ENCODE measurements around the gene TSPAN9.

The TSPAN9 gene

DNA sequence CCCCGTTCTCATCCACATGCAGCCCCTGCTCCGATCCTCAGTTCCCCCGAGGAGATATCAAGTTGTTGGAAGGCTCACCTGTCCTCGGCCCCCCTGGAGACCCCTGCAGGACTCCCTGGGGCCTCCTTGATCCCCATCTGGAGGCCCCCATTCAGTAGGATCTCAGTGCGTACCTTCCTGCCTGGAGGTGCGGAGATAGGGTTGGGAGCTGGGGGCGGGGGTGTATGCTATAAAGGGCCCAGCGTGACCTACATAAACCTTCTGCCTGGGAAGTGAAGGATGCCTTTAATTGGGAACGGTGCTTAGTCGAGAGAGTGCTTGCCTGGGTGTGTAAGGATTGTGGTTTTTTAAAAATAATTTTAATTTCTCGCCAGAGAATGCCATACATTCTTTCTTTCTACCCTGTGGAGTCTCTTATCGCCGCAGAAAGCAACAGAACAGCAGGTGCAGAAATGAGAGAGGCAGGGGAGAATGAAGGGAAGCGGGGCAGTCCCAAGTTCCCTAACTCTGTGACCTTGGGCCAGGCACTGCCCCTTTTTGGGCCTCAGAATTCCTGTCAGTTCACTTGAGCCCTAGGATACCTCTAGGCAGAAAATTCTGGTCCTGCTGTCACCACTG lies 153.7 kb downstream of the TSPAN9 start:
- no peak for DNase-seq

DNA sequence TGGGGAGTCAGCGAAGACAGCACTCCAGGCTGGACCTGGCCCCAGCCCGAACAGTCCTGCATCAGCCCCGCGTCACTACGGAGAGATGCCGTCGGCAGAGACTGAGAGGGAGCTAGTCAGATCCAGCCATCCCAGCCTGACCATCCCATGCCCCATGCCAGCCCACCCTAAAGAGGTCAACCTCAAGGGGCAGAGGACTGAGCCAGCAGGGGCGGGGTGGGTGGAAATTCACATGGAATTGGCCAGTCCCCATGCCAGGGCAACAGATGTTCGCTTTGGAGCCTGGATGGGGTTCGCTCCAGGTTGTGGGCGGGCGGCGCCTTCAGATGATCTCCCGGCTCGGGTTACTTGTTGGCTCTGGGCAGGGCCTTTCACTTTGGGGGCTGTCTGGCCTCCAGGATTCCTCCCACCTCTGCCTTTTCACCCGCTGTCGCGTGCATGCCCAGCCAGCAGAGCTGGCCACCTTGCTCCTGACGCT lies 154.3 kb downstream of the TSPAN9 start:
- no peak for DNase-seq

DNA sequence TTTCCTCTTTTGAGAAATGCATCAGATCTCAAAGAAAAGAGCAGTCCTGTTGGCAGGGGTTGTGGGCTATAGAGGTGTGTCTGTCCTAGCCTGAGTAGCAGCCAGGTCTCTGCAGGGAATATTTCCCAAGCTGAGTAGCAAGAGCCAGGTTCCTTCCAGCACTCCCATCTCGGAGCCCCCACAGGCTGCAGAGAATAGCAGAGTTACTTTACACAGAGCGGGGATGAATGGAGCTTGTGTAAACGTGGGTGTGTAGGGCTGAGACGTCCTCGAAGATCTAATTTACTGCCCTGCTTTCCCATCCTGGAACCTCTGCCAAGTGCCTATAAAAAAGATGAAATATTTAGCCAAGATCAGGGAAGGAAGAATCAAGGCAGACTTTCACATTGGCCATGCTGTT lies 156.6 kb downstream of the TSPAN9 start:
- DNase-seq, result no peak

DNA sequence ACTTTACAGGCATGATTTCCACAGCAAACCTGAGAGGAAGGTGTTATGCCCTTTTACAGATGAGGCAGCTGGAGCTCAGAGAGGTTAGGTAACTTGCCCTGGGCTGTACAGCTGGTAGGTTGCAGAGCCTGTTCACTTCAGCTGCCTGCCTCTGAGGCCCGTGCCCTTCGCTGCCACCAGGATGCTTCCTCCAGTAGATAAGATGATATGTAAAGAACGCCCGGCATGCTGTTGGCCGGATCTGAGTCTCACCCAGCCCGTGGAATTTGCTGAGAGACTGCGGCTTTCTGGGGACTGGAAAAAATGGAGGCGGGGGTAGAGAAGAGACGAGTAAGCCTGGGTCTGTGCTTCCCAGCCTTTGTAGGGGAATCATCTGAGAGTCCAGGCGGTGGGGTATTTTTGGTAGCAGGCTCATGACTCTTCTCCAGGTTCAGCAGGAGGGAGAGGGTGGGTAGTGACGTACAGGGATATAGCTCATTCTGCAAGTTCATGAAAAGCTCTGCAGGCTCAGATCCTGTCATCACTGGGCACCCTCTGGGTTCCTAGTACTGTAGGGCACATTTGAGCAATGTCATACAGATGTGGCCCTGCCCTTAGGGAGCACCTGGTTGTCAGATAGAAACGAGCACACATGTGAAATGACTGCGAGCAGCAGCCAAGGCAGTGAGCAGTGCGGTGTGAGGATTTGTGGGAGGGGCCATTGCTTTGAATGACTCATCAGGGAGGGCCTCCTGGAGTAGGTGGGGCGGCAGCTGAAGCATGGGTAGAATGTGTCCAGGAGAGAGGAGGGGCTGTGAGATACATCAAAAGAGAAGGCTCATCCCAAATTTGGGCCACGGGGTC lies 159.4 kb downstream of the TSPAN9 start:
- no peak for DNase-seq

DNA sequence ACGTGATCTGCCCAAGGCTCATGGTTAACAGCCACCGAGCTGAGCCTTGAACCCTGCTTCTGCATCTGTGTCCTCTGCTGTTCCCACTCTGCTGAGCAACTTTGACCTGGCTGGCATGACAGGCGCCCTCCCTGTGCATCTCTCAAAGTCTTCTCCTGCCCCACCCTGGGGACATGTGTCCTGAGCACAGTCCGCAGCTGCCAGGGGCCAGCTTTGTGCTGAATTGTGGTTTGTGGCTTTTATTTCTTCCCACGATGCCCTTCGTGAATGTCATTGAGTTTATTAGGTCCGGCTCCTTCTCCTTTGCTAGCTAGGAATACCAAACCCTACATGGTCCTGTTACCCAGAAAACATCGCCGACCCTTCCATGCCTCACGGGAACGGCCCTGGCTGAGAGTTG lies 161.0 kb downstream of the TSPAN9 start:
- DNase-seq, result no peak

DNA sequence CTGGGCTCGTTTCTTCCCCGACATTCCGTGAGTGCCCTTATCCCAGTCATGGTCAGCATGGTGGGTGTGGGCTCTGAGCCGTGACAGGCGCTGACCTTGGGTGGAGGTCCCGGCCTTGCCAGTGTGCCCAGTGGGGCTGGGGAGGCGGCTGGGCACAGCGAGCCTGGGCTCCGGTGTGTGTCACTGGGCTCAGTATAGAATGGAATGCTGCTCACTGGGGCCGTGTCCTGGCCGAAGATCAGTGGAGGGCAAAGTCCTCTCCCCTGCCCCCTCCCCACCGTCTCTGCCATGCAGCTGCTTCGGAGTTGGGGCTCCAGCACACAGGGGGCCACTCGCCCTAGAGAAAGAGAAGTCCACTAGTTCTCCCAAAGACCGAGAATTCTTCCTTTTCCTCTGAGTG lies 164.4 kb downstream of the TSPAN9 start:
- DNase-seq, result no peak

DNA sequence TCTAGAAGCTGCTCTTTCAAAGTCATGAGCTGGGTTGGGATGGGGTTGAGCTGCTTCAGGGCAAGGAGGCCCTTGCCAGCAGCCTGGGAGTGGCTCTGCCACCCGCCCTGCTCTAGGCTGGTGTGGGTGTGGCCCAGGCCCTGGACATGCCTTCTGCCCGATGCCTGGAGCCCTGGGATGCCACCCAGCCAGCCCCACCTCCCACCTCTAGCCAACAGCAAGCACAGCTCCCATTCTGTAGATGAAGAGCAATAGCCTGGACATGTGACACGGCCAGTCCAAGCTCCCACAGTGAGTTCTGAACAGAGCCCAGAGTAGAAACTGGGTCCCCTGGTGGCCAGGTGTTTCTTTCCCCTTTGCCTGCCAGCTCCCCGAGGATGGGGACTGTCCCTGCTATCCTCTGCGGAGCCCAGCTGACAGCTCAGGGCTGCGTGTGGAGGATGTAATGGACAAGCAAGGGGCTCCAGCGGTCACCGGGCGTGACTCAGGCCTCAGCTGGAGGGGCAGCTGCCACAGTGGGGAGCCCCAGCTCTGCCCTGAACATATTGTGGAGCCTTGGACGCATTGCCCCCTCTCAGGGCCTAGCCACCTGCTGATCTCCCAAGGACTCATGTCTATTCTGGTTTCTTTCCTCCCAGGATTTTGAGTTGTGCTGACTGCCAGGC lies 165.2 kb downstream of the TSPAN9 start:
- no peak for DNase-seq

DNA sequence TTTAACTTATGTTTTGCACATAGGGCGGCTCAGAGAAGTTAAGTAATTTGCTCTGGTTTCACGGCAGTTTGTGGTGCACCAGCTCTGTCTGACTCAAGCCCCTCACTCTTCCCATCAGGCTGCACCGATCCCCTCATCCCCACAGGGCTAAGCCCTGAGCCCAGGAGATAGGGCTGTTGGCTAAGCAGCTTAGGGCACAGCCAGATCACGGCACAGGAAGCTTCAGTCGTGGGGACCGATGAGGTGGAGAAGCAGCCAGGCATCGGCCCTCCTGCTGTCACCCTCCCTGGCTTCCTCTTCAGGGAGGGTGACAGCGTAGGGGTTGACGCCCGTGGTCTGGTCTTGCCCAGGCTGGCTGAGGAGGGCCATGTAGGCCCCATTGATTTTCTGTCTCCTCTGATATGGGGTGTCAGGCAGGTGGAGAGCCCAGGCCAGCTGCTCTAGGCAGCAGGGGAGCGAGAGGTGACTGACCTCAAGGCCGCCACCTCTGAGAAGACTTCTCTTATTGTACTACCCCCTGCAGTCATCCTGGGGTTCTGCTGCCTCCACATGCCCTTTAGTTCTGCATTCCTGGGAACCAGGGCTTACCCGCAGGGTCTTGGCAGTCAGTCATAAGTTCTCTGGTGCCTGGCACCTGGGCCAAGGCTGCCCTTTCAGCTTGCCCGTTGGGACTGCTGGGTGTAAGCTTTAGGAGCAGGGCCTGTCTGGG lies 166.4 kb downstream of the TSPAN9 start:
- no peak for DNase-seq

DNA sequence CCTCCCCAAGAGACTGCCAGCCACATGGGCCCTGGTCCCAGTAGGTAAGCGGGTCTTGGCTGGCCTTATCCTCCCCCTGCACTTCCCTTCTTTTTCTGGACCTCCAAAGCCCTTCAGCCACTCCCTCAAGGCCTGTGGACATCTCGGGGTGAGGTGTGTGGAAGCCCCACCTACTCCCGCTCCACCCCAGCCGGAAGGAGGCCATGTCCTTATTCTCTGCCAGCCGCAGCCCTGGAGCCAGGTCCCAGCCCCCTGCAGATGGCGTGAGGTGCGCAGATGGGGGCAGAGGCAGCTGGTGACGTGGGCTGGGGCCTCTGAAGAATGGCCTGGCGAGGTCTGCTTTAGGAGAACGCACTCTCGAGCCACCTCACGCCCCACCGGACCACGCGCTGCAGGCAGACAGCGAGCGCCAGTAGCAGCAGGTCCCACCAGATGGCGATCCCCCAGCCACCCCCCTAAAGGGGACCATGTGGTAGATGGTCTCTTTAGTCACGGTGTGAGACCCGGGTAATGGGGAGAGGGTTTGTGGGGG lies 167.1 kb downstream of the TSPAN9 start:
- DNase-seq, result no peak

DNA sequence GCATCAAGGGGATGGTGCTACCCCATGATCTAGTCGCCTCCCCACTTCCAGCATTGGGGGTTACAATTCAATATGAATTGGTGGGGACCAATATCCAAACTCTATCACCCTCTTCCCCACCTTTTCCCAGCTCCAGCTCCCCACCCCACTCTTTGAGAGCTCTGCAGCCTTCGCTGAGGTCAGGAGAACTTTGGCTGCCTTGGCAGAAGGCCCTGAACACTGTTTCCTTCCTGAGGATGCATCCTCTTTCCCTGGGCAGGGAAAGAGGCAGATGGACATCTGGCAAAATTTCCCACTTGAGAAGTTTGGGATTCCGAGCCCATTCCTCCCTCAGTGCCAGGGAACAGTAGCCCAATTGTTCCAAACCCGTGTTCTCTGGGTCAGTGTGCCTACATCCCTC lies 169.1 kb downstream of the TSPAN9 start:
- DNase-seq, result no peak

DNA sequence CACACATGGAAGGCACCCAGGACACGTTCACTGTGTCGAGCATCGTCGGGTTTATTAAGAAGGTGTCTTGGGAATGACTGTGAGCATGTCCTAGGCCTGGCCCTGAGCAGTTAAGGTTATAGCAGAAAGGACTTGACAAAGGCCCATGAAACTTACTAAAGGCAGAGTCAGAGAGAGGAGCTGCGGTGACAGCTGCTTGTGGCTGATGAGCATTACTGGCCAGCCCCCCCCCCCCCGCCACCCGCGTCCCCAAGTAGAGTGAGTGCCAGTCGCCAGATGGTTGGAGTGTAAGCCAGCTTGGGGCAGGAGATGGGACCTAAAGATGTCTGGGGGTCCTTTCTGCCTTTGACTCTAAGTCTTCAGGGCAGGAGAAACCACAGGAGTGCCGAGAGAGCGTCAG lies 169.9 kb downstream of the TSPAN9 start:
- no peak for DNase-seq

DNA sequence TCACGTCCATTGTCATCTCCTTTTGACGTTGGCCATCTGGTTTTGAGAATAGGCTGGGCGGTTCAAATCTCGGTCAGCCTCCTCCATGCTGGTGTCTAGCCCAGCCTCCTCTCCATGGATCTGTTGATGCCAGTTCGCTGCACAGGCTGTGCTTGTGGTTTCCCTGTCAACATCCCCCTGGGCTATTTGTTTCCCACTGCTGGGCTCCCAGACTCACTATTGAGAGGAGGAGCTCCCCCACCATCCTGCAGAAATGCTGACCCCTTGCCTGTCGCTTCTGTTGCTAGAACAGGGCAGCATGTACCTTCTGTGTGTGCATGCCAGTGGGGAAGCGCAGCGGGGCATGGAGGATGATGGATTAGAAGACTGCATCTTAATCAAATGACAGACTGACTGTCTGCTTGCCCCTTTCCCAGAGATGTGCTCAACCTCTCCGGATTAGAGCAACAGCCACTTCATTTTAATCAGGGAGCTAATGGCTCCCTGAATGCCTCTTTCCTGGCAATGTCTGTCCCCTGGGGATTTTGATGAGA lies 170.5 kb downstream of the TSPAN9 start:
- DNase-seq, result no peak

DNA sequence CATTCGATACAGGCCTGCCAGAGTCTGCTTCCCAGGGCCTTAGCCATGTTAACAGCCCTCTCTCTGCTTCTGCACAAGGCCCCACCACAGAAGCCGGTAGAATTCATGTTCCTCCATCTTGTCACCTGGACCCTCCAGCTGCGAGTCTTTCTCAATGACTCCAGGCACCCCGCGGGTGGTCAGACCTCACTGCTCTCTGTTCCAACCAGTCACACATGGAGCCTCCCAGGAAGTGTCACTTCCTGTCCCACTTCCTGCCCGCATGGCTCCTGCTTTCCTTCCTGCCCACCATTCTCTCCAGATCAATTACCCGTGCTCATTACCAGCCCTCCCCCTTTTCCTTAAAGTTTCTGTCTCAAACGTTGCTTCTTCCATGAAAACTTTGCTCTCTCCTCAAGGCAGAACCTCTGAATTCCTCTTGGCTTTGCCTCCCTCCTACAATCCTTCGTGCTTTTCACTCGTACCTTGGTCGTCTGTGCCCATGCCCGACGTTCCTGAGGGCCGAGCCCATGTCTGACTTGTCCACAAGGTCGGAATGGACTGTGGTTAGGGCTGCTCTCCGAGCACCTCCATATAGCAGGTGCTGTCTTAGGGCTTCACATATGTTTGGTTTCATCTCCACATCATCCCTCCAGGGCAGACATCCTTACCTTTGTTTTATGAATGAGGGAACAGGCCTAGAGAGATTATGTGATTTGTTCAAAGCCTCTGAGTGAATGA lies 172.1 kb downstream of the TSPAN9 start:
- DNase-seq, result no peak

DNA sequence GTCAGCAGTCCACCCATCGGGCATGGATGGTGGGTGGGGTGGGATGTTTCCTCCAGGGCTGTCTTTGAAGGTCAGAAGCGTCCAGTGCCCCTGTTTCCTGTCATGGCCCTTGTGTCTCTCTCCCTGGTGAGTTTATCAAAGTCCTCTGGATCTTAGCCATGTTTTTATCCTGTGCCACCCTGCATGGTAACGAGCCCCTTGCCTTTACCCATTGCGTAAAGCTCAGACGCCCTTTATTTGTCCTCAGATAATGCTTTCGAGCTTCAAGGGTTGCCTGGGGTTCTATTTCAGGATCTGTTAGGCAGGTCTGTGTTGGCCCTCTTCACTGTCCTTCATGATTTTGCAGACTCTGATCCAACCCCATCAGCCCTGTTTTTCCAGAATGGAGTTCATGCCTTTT lies 172.9 kb downstream of the TSPAN9 start:
- no peak for DNase-seq

DNA sequence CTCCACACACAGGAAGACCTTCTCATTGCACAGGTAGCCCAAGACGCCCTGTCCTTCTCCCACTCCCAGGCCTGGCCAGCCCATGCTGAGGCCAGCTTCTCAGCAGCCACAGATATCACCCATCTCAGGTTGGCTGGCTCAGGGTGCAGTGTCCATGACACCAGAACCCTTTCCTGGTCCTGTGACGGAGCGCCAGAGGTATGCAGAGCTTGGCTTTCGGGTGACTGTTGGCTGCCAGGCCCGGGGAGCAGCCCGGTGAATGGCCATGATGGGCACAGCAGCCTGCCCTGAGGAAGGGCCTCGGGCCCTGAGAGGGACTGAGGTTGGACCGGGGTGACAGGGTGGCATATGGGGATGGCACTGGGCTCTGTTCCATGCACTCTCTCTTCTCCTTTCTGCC lies 173.4 kb downstream of the TSPAN9 start:
- DNase-seq, result no peak

DNA sequence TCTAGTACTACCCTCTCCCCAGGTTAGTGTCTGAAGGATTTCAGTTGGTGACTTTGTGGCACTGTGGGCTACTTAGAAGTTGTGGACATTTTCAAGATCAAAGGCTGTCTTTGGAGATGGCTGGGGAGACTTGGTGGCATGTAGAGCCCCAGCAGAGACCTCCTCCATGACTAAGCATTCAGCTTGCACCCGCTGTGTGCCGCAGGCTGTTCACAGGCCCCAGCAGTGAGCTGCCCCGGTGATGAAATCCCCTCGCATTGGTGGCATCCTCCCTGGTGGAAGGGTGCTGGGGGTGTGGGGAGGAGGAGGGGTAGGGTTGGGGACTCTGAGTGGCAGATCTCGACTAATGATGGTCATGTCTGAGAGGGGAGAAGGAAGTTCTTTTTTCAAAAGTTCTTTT lies 173.9 kb downstream of the TSPAN9 start:
- no peak for DNase-seq

DNA sequence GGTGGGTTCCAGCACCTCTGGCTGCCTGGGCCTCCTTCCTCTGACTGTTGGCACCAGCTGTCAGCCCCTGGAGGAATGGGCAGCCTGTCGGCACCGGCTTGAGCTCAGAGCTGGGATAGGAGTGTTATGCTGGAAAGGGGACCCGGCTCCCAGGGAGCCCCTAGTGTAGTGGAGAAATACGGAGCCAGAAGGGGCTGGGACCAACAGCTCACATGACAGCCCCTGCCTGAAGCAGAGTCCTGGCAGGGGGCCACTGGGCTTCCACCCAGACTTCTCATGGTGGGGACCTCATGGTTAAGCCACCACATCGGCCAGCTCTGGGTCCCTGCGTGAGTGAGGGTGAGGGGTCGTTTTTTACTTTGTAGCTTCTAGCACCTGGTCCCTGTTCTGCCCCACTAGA lies 174.5 kb downstream of the TSPAN9 start:
- DNase-seq, result no peak

DNA sequence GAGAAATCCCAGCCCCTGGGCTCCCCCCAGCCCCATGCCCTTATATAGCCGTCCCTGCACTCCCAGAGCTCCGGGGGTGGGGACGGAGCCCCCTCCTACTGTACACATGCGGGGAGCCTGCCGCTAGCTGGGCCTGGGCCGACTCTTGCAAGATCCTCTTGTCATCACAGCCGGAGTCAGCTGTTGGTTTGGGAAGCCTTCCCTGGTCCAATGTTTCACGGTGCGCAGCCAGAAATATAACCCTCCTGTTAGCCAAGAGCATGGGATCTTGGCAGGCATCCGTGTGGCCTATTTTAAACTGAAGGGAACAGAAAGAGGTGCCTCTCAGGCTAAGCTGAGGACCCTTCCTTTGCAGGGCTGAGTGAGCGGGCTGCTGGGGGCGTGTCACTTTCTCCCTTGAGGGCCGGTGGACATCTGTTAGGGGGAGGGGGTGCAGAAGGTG lies 175.3 kb downstream of the TSPAN9 start:
- no peak for DNase-seq

DNA sequence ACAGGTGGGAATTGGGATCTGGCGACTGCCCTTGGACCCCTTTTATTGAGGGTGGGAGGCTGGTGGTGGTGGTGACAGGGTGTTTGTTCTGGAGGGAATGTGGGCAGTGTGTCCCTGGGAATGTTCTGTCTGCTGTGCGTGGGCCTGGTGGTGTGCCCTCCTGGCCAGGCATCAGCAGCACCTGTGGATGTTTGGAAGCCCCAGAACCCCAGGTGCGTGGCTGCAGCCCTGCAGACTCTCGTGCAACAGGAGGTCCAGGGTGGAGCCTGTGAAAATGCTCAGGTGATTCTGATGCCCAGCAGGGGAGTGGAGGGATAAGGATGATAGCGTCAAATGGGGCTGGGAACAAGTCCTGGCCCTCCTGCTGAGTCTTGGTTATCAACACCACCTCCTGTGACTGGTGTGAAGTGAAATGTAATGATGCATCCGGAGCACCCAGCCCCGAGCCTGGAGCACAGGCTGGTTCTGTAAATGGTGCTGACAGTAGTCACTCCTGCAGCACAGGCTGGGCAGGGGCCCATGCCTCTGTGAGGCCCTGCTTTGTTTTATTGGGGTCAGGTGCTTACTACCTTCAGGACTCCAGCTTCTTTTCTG lies 176.6 kb downstream of the TSPAN9 start:
- DNase-seq, result no peak

DNA sequence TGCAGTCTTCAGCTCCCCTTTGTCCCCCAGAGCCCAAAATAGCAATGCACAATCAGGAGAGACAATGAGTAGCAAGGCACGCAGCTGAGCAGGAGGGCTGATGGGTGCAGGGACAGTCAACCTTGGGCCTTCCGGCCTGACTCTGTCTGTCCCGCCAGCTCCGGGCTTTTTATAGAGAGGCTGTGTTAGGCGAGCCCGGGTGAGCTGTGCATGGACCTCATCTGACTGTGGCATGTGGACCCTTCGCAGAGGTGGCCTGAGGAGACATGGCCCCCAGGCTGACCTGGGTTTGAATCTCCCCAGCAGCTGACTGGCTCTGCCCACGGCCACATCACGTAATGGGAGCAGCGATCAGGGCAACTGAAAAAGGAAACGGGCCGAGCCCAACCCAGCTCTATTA lies 177.9 kb downstream of the TSPAN9 start:
- no peak for DNase-seq

DNA sequence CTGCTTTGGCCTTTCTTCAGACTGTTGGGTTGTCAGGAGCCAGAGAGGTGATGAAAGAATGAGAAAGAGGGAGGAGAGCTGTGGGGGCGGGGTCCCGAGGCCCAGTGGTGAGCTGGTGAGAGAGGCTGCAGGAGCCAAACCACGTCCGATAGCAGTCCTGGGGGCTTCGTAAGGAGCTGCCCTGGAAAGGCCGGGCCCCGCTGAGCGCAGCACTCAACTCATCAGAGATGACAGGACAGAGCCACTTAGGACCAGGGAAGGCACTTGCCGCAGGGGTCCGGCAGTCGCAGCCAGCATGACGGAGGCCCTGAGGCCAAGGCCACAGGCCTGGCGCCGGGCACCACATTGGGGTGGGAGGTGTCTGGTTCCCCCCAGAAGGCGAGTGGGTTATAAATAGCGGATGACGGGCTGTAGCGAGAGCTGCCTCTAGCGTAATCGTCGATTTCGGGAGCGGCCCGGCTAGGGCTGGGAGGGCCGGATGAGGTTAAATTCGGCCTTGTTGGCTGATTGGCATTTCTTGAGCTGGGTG lies 179.0 kb downstream of the TSPAN9 start:
- DNase-seq, result no peak

Data from activated CD4-positive, CD25-positive, alpha-beta regulatory T cell treated with anti-CD3 and anti-CD28 coated beads, Interleukin-2, amount 50 U/mL, for 72 hours (primary cell).